K562 (cell line): Measurements from ENCODE around the gene LRFN2. TPM values are rescaled to one million over a fixed set of nuclear protein-coding genes. Genes with fewer than 3 reads are reported as not detected.

ENCODE experiments used
- ATAC-seq: fragments of 200-7000 bp; cut with Tn5 transposase; 3 replicates; pipeline ENCODE4 v1.9.1; 2020; ENCODE audit warnings: moderate library complexity
- BruUV-seq: library from RNA; stranded (reverse); fragments of 400-500 nt; replicated peaks from 2 replicates; lab custom pipeline; 2021; lab: Mats Ljungman, UMichigan
- CTCF ChIA-PET: fragments of 300-600 bp; formaldehyde crosslinking; extraction: SDS; loops from one replicate; lab custom pipeline; 2021; ENCODE audit warnings: low intra/inter-chr PET ratio; lab: Yijun Ruan, JAX
- POLR2A ChIA-PET: fragments of 300-600, 350-650 bp; sonication (Branson Sonifier 250); formaldehyde crosslinking; extraction: SDS; loops from one replicate; lab custom pipeline; 2021; ENCODE audit warnings: antibody characterized with exemption, inconsistent platforms; lab: Yijun Ruan, JAX
- DNase-seq, 4 experiments: peaks; one replicate each; pipeline versions ENCODE4 v3.0.0 to v3.0.0-alpha.2; 2011 to 2018; ENCODE audit warnings: low spot score in 3 of 4, mixed read lengths in 3 of 4; ENCODE audit errors: extremely low read depth in 1 of 4
- FAIRE-seq: peaks from 2 replicates; lab custom pipeline; 2011; peaks lifted over from hg19 to GRCh38; lab: Jason Lieb, UNC
- H2AFZ ChIP-seq: 2 replicates; pipeline ENCODE4 v1.6.0; 2011; ENCODE audit warnings: low read depth, low read length, control low read depth, inconsistent platforms
- H3K27ac ChIP-seq: fragments of 200-600 bp; 3 replicates; pipeline ENCODE4 v1.8.0; 2011; ENCODE audit warnings: low read depth, mild to moderate bottlenecking, control low read depth, inconsistent platforms, low read length, moderate library complexity, mixed read lengths; ENCODE audit errors: extremely low read depth
- H3K27me3 ChIP-seq, 2 experiments: fragments of 300-600 bp in 1 of 2; 2 replicates in 1 of 2; 3 replicates in 1 of 2; pipeline versions ENCODE4 v1.6.0 to v1.8.0; 2011; ENCODE audit warnings: inconsistent platforms in 2 of 2, low read length in 2 of 2, mild to moderate bottlenecking in 1 of 2, mixed read lengths in 1 of 2, moderate library complexity in 1 of 2; ENCODE audit not compliant: control insufficient read depth in 2 of 2, insufficient read depth in 2 of 2
- H3K36me3 ChIP-seq: fragments of 300-600 bp; 3 replicates; pipeline ENCODE4 v1.8.0; 2011; ENCODE audit warnings: mild to moderate bottlenecking, low read length, inconsistent platforms; ENCODE audit not compliant: control insufficient read depth, insufficient read depth
- H3K4me1 ChIP-seq, 2 experiments: fragments of 200-600 bp in 1 of 2; replicated peaks in 1 of 2; 2 replicates in 1 of 2; 3 replicates in 1 of 2; pipeline versions ENCODE4 v1.5.1 to v1.8.0; 2011; ENCODE audit warnings: inconsistent platforms in 2 of 2, low read length in 2 of 2, mild to moderate bottlenecking in 1 of 2, mixed read lengths in 1 of 2, moderate library complexity in 1 of 2; ENCODE audit not compliant: control insufficient read depth in 2 of 2, insufficient read depth in 2 of 2
- H3K4me2 ChIP-seq: 2 replicates; pipeline ENCODE4 v1.6.1; 2011; ENCODE audit warnings: low read length, control low read depth, inconsistent platforms, mixed read lengths; ENCODE audit not compliant: insufficient read depth
- H3K4me3 ChIP-seq: fragments of 200-600 bp; sonication (generic), shearing (Covaris generic); 2 replicates; pipeline ENCODE4 v1.5.1; 2016; ENCODE audit warnings: control low read depth, inconsistent platforms
- H3K79me2 ChIP-seq: fragments of 200-600 bp; 3 replicates; pipeline ENCODE4 v1.8.0; 2011; ENCODE audit warnings: low read length, inconsistent platforms; ENCODE audit not compliant: control insufficient read depth, insufficient read depth
- H3K9ac ChIP-seq, 2 experiments: 2 replicates each; pipeline versions ENCODE4 v1.6.0 to v1.6.1; 2011; ENCODE audit warnings: low read depth in 2 of 2, low read length in 2 of 2, control low read depth in 1 of 2, inconsistent platforms in 1 of 2, mild to moderate bottlenecking in 1 of 2, mixed read lengths in 1 of 2; ENCODE audit not compliant: insufficient read depth in 1 of 2
- H3K9me1 ChIP-seq: one replicate; pipeline ENCODE4 v1.6.0; 2011; ENCODE audit warnings: inconsistent platforms, mild to moderate bottlenecking, low read length, moderate library complexity; ENCODE audit not compliant: control insufficient read depth, insufficient read depth
- H3K9me3 ChIP-seq: replicated peaks from 2 replicates; pipeline ENCODE4 v1.5.1; 2011; ENCODE audit warnings: low read depth, low read length, inconsistent platforms; ENCODE audit not compliant: control insufficient read depth, insufficient read depth
- H4K20me1 ChIP-seq: replicated peaks from 2 replicates; pipeline ENCODE4 v1.6.1; 2011; ENCODE audit warnings: low read length, inconsistent platforms, mixed read lengths; ENCODE audit not compliant: control insufficient read depth, insufficient read depth
- E2F5 ChIP-seq: sonication (generic); formaldehyde crosslinking; IDR thresholded peaks from 2 replicates; pipeline ENCODE4 v1.8.0; 2022; ENCODE audit warnings: mild to moderate bottlenecking, missing genetic modification reagents
- EWSR1 ChIP-seq: fragments of 450-650 bp; IDR thresholded peaks from 2 replicates; pipeline ENCODE4 v1.6.1; 2018; ENCODE audit warnings: borderline replicate concordance, mild to moderate bottlenecking, low read depth, moderate library complexity; ENCODE audit not compliant: partially characterized antibody
- FOXA1 ChIP-seq: fragments of 450-650 bp; IDR thresholded peaks from 2 replicates; pipeline ENCODE4 v1.6.1; 2016; ENCODE audit warnings: mild to moderate bottlenecking, borderline replicate concordance
- FOXO4 ChIP-seq: fragments of 450-650 bp; formaldehyde crosslinking; IDR thresholded peaks from 2 replicates; pipeline ENCODE4 v1.4.0; 2020; ENCODE audit warnings: mild to moderate bottlenecking, moderate library complexity
- MEF2D ChIP-seq: conservative IDR thresholded peaks from 2 replicates; pipeline ENCODE4 v1.6.1; 2016; ENCODE audit warnings: low read depth, missing genetic modification characterization, missing compliant biosample characterization
- MLLT1 ChIP-seq, 2 experiments: fragments of 450-650 bp; IDR thresholded peaks; 2 replicates each; pipeline ENCODE4 v1.6.1; 2016
- NRF1 ChIP-seq, 2 experiments: fragments of 450-650 bp; IDR thresholded peaks in 1 of 2; conservative IDR thresholded peaks in 1 of 2; 2 replicates each; pipeline ENCODE4 v1.6.1; 2014; ENCODE audit warnings: mild to moderate bottlenecking in 2 of 2
- RAD51 ChIP-seq: fragments of 450-650 bp; IDR thresholded peaks from 2 replicates; pipeline ENCODE4 v1.7.1; 2016; ENCODE audit warnings: low read depth, mild to moderate bottlenecking, borderline replicate concordance
- RBM22 ChIP-seq: fragments of 200-400 bp; formaldehyde crosslinking; IDR thresholded peaks from 2 replicates; pipeline ENCODE4 v1.6.1; 2018; ENCODE audit warnings: low read length, low read depth; ENCODE audit not compliant: poor library complexity, severe bottlenecking
- TGIF2 ChIP-seq: sonication (generic); formaldehyde crosslinking; IDR thresholded peaks from 2 replicates; pipeline ENCODE4 v1.8.1; 2022; ENCODE audit warnings: mild to moderate bottlenecking, missing genetic modification reagents, moderate library complexity
- YY1 ChIP-seq, 3 experiments: IDR thresholded peaks; 2 replicates each; pipeline ENCODE4 v1.6.1; 2011; ENCODE audit warnings: low read length in 2 of 3, mild to moderate bottlenecking in 2 of 3, moderate library complexity in 2 of 3, borderline replicate concordance in 1 of 3, control low read depth in 1 of 3, low read depth in 1 of 3; ENCODE audit not compliant: insufficient read depth in 3 of 3, insufficient replicate concordance in 2 of 3, control insufficient read depth in 1 of 3, insufficient read length in 1 of 3; ENCODE audit errors: extremely low read depth in 1 of 3
- ZNF133 ChIP-seq: fragments of 250-450 bp; sonication (Bioruptor Pico); IDR thresholded peaks from 2 replicates; pipeline ENCODE4 v1.4.0; 2020; ENCODE audit warnings: mild to moderate bottlenecking
- ZNF699 ChIP-seq: fragments of 250-450 bp; sonication (Bioruptor Pico); IDR thresholded peaks from 2 replicates; pipeline ENCODE4 v1.8.0; 2021; ENCODE audit warnings: mild to moderate bottlenecking, moderate library complexity; ENCODE audit not compliant: insufficient replicate concordance
- WGBS: fragments of 100-300 bp; shearing (Covaris generic); methylation state at CpG from one replicate; pipeline ENCODE4 v1.1.6; 2016; ENCODE audit warnings: low coverage, mixed read lengths; ENCODE audit not compliant: insufficient coverage; ENCODE audit errors: missing lambda C conversion rate; 5-methylcytosine and 5-hydroxymethylcytosine counted together
- in situ Hi-C: fragments of 300-500 bp; cut with MboI; formaldehyde crosslinking; loops from 4 replicates; pipeline ENCODE4 v1.15.0; 2018; ENCODE audit warnings: inconsistent platforms, mixed read lengths
- intact Hi-C: fragments of 100-400 bp; cut with micrococcal nuclease; formaldehyde crosslinking; loops from 2 replicates; pipeline ENCODE4 v1.14.2; 2022
- polyA plus RNA-seq, 8 experiments: library from polyadenylated mRNA; depleted of rRNA in 4 of 8; stranded (reverse) in 5 of 8; unstranded in 3 of 8; fragments of >200 nt; fragmentation: Nextera tagmentation in 2 of 8; fragmentation: Illumina TruSeq in 1 of 8; extraction: Ambion mirVana in 2 of 8; extraction: Trizol in 1 of 8; gene quantifications; 2 replicates each; pipeline versions ENCODE4 v1.2.1 to v1.2.3, GENCODE V29; 2011 to 2014; ENCODE audit warnings: inconsistent platforms in 1 of 8, missing spikeins in 1 of 8
- total RNA-seq, 7 experiments: library from RNA; depleted of rRNA in 6 of 7; stranded (reverse); fragments of >200 nt in 6 of 7; fragmentation: Illumina TruSeq in 2 of 7; extraction: Trizol in 2 of 7; gene quantifications; 2 replicates each; pipeline versions ENCODE4 v1.2.1 to v1.2.3, GENCODE V29; 2011 to 2021; ENCODE audit warnings: low replicate concordance in 1 of 7

The LRFN2 gene
- total and polyA plus RNA-seq, 9 of the 15 experiments (the other 6 are each of a cell fraction or from before 2014, with no cell fraction given) = not detected

- FAIRE-seq (no peak), DNase-seq (no peak), ATAC-seq (no peak)
- Histone ChIP-seq H3K27ac (no peak overlapping the region), H3K27me3 (peaks cover 32 to 45% of the 10 kb centered on the region in 2 experiments), H3K79me2 (no peaks in the 10 kb centered on the region), H3K4me2 (no peak overlapping the region), H3K4me3 (no peak overlapping the region), H2AFZ (no peak overlapping the region), H3K4me1 (peaks cover 0 to 9% of the 10 kb centered on the region in 2 experiments; a peak in 1 of 5 replicates), H3K9ac (no peak overlapping the region), H3K9me1 (no peaks in the 10 kb centered on the region), H3K36me3 (no peaks in the 10 kb centered on the region), H4K20me1 (no peaks in the 10 kb centered on the region), H3K9me3 (no peaks in the 10 kb centered on the region)
- 0% methylated on average over 4 of the region's 4 CpGs for WGBS
- POLR2A ChIA-PET = no interaction called here
- in situ Hi-C loops (no loop called here), intact Hi-C loops (no loop called here)
- no peak for TF ChIP-seq ZNF699 (CRISPR knock-in tag)
- no peak for TF ChIP-seq ZNF133 (CRISPR knock-in tag)
- no peak for TF ChIP-seq YY1 (IDR thresholded peaks at IDR 0.05; ENCODE audit: borderline replicate concordance in 1 of 3, control insufficient read depth in 1 of 3, extremely low read depth in 1 of 3, insufficient read depth in 3 of 3, insufficient read length in 1 of 3, insufficient replicate concordance in 2 of 3, low read depth in 1 of 3, low read length in 2 of 3)
- no peak for TF ChIP-seq MEF2D (tag)
- TF ChIP-seq NRF1 (conservative IDR thresholded peaks at IDR 0.05 in 1 of 2, IDR thresholded peaks at IDR 0.05 in 1 of 2) = no peak
- no peak for TF ChIP-seq E2F5 (CRISPR knock-in tag)
- TF ChIP-seq TGIF2 = no peak
- no peak for TF ChIP-seq FOXO4
- TF ChIP-seq RBM22 = no peak
- no peak for TF ChIP-seq MLLT1 (IDR thresholded peaks at IDR 0.05)
- no peak for TF ChIP-seq EWSR1
- TF ChIP-seq FOXA1 = no peak
- TF ChIP-seq RAD51 = no peak
- BruUV-seq = no TSS peak
- CTCF ChIA-PET = no interaction called here
Observed at GRCh38 chr6:40390144-40390800, 196.9 kb downstream of the LRFN2 start.
